ENCODE data around the gene CFAP92.
A peak's percentile ranks its signal among the peaks of the same experiment; 100 is the strongest.
"Not testable (repeated sequence)": the region's sequence is repeated elsewhere in the genome, so short reads cannot be mapped to it uniquely, and the experiment has no call there.

Gene CFAP92

GRCh38 chr3:128902426-128902825 is 91.5 kb downstream of the CFAP92 start:
- DNase-seq (ENCODE audit: low read depth), result no peak

DNA sequence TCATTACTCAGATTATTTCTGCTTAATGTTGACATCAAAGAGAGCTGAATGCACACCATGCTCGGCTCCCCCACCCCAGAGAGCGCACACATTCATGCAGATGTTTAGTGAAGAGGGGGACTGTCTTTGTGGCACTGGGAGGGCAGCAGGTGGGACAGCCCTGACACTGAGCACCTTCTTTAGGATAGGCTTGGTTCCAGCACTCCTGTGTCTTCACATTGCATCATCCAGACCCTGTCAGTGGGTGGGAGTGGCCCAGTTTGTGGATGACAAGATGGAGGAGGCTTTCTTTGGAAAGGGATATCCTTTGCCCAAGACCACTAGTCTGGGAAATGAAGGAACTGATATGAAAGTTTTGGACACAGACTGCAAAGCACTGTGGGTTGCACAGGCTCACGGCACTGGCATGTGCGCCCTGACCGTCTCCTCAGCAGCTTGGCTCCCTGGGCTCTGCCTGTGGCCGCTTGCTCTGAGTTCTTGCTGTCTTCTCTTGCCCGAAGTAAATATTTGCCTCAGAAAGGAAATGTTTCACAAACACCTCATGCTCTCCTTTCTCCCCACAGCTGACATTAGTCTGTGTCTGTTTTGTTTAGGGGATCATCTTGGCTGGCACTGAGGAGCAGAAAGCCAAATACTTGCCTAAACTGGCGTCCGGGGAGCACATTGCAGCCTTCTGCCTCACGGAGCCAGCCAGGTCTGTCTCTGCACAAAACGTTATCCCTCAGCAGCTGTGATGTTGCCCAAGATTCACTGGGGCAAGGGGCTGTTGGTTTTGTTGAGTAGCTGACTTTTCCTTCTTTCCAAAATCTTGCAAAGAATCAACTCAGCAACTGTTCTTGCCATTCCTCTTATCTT is 97.8 kb downstream of the CFAP92 start:
- DNase-seq (ENCODE audit: low read depth), result no peak

GRCh38 chr3:128889139-128889894 is 104.6 kb downstream of the CFAP92 start:
- DNase-seq (ENCODE audit: low read depth), result no peak

DNA sequence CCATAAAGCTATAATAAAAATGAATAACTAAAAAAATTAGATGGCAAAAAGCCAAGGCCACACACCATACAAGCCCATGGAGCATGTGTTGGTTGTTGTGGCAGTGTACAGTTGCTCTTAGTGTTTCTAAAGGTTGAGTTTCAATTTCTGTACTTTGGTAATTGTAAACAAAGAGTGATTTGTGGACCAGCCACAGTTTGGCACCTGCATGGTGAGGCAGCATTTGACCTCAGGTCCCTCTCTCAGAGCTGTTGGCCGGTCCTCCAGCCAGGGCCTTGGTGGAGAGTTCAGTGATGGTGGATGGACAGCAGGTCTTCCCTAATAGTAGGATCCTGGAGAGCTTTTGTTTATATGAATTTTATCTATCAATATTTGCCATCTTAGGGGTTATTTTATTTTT is 108.9 kb downstream of the CFAP92 start:
- DNase-seq (ENCODE audit: low read depth), result no peak

- no peak for DNase-seq (ENCODE audit: low read depth)
Observed at GRCh38 chr3:128882719-128883118, 111.2 kb downstream of the CFAP92 start.

DNA sequence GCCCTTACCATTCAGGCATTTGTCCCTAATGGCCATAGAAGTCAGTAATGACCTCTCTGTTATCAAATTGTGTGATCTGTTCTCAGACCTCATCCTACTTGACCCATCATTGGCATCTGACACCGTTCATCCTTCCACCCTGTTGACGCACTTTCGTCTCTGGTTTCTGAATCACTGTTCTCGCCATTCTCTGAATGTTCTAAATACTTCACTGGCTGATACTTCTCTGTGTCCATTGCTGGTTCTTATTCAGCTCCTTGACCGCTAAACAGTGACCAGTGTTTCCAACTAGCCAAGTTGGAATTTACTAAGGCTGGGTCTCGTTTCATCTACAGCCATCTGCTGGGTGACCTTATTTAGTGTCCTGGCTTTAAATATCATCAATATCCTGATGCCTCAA is 112.3 kb downstream of the CFAP92 start:
- DNase-seq (ENCODE audit: low read depth), result no peak

DNA sequence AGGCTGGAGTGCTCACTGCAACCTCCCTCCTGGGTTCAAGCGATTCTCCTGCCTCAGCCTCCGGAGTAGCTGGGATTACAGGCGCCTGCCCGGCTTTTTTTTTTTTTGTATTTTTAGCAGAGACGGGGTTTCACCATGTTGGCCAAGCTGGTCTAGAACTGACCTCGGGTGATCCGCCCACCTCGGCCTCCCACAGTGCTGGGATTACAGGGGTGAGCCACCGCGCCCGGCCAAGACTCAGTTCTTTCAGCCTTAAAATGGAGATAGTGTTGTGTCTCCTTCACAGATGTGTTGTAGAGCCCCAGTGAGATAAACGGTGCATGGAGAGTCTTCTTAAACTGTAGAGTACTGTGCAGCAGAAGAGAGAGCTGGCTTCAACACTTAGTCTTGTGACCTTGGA is 113.4 kb downstream of the CFAP92 start:
- not testable (repeated sequence) for DNase-seq (ENCODE audit: low read depth)

DNA sequence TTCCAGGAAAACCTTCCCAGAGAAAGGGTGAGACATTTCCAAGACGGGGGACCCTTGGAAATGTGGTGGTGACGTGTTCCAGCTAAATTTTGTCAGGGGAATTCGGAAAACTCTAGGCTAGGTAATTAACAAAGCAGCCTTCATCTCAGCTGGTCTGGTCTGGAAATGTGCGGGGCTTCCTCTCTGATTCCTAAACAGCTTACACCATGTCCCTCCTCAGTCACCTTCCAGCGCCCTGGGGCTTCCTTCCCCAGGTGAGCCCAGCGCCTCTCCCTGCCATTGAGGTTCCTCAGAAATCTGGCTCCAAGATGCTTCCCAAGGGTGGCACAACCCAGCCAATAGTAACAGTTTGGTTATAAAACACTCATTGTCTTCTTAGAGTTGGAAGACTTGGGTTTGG is 113.9 kb downstream of the CFAP92 start:
- DNase-seq (ENCODE audit: low read depth), result no peak

DNA sequence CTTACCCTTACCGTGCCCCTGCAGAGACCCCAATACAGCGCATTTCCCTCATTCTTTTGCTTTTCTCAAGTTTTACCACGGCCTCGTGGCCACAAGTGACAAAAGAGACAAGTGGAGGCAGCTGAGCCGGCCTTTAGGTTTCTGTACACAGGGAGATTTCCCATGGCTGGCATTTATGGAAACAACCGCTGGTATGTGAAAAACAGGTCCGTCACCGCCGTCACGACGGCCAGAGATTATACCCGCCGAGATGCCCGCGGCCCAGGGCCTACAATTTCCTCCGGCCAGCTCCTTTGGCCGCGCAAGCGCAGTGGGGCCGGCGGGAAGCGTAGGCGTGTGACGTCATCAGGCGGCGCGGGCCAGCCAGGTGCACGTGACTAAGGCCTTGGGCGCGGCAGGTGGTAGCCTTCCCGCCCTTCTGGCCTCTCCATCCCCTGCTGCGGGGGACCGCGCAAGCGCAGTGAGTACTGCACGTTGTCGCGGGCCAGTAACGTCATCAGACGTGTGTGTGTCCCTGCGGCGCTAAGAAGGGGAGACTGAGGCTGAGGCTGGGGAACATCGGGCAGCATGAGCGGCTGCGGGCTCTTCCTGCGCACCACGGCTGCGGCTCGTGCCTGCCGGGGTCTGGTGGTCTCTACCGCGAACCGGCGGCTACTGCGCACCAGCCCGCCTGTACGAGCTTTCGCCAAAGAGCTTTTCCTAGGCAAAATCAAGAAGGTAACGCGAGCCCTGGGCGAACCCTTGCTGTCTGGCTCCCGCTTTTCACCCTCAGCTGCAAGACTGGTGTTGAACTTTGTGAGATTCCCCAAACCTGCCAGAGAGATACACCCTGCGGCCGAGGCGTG is 114.5 kb downstream of the CFAP92 start, which contains the start of gene ACAD9:
Gene ACAD9 (plus strand): TSS at position 496 of the 845 bp plus-strand sequence. CDS start 72 bp downstream, at position 568.
- peak; percentile 98 for DNase-seq (ENCODE audit: low read depth)

DNA sequence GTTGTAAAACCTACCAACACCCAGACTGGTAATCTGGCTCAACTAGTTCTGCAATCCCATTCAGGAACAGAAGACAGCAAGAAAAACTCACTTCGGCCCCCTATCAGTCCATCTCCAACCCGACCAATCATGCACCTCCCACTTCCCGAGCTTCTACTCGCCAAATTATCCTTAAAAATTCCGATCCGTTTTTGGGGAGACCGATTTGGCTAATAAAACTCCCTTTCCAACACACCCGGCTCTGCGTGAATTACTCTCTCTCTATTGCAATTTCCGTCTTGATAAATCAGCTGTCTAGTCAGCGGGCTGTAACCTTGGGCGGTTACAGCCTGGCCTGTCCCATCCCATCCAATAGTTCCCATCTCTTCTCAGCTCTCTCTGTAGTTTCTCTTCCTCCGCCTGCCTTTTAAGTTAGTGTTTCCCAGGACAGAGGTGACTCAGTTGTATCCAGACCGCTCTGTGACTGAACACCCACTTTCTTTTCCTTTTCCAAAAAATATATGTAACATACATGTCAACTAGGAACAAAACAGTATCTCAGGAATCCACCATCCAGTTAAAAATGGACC is 115.2 kb downstream of the CFAP92 start:
- peak; percentile 45 for DNase-seq (ENCODE audit: low read depth)

GRCh38 chr3:128878011-128878457 is 115.8 kb downstream of the CFAP92 start:
- DNase-seq (ENCODE audit: low read depth), result no peak

GRCh38 chr3:128875556-128876120 is 118.2 kb downstream of the CFAP92 start:
- DNase-seq (ENCODE audit: low read depth), result no peak

DNA sequence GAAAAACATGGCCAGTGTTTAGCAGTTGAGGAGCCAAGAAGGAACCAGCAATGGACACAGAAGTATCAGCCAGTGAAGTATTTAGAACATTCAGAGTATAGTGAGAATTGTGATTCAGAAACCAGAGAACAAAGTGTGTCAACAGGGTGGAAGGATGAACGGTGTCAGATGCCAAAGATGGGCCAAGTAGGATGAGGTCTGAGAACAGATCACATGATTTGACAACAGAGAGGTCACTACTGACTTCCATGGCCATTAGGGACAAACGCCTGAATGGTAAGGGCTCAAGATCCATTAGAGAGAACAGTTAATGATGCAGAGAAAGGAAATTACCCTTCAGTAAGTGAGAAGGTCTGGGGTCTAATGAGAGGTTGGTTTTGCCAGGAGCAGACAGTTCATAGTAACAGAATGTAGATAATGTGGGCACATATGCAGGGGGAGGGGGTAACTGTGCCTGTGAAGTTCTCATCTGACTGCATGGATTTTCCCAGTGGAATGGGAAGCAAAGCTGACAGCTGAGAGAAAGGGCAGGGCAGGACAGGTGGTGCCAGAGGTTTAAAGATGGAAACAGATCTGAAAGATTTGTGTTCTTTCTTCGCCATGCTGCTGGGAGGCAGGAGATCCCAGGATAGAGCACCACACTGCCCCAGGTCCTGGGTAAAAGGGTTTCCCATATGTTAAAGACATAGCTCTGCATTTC is 119.2 kb downstream of the CFAP92 start:
- no peak for DNase-seq (ENCODE audit: low read depth)

- DNase-seq (ENCODE audit: low read depth), result no peak
Observed at GRCh38 chr3:128873244-128874022, 120.4 kb downstream of the CFAP92 start.

GRCh38 chr3:128872744-128873143 is 121.1 kb downstream of the CFAP92 start:
- DNase-seq (ENCODE audit: low read depth), result no peak

DNA sequence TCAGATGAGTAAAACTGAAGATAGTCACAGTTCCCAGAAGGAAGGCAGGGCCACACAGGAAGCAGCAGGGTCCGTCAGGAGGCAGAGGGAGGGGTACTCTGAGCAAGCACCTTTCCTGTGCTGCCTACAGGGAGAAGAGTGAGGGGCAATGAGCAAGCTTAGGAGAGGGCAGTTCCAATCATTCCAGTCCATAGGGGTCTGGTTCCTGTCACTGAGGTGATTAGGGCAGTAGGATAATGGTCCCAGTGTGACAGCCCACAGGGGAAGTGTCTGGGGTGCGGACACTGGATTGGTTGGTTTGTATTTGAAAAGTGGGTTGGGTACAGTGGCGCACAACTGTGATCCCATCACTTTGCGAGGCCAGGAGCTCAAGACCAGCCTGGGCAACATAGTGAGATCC is 121.6 kb downstream of the CFAP92 start:
- DNase-seq (ENCODE audit: low read depth), result no peak

DNA sequence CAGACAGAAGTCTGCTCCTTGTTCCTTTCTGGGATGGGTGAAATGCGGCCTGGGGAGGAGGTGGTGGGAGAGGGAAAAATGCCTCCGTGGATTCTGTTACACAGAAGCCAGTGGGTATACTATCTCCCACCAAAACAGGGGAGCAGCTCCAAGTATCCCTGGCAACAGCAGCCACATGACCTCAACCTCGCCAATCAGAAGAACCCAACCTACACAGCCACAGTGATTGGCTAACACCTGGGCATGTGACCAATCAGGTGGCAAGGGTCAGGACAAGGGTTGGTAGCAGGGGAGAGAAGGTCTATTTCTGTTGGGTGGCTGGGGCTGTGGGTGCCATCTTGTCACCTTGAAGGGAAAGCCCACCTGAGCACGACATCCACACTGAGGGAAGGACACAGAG is 123.5 kb downstream of the CFAP92 start:
- no peak for DNase-seq (ENCODE audit: low read depth)

DNA sequence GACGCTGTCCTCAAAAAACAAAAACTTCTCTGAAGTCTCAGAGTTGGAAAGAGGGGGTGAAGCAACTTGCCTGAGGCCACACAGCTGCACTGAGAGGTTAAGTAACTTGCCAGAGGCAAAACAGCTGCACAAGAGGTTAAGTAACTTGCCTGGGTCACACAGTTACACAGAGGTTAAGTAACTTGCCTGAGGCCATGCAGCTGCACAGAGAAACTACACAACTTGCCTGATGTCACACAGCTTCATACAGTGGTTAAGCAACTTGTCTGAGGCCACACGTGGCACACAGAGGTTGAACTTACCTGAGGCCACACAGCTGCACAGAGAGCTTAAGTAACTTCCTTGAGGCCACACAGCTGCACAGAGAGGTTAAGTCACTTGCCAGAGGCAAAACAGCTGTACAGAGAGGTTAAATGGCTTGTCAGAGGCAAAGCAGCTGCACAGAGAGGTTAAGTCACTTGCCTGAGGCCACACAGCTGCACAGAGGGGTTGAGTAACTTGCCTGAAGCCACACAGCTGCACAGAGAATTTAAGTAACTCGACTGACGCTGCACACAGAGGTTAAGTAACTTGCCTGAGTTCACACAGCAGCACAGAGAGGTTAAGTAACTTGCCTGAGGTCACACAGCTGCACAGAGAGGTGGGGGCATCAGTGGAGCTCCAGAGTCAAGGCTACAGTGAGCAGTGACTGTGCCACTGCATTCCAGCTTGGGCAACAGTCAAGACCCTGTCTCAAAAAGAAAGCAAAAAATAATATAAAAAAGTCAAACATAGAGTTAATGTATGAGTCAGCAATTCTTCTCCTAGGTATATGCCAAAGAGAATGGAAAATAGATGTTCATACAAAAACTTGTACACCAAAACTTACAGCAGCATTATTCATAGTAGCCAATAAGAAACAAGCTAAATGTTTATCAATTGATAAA is 126.4 kb downstream of the CFAP92 start:
- DNase-seq (ENCODE audit: low read depth), result peak; percentile 62

All from fibroblast of gingiva (primary cell).